IMR-90 (cell line): Measurements from ENCODE around the gene MDH1B. TPM values are rescaled to one million over a fixed set of nuclear protein-coding genes. Genes with fewer than 3 reads are reported as not detected.

Source experiments
- ATAC-seq: fragments of 200-7000 bp; cut with Tn5 transposase; 2 replicates; pipeline ENCODE4 v1.9.1; 2020; ENCODE audit warnings: low read depth, mild to moderate bottlenecking, moderate library complexity
- BruUV-seq: library from RNA; stranded (reverse); fragments of 400-500 nt; replicated peaks from 2 replicates; lab custom pipeline; 2021; lab: Mats Ljungman, UMichigan
- CTCF ChIA-PET: fragments of 300-600 bp; formaldehyde crosslinking; extraction: SDS; loops from one replicate; lab custom pipeline; 2021; ENCODE audit warnings: antibody characterized with exemption; lab: Yijun Ruan, JAX
- POLR2A ChIA-PET: fragments of 300-600 bp; sonication (Branson Sonifier 250); formaldehyde crosslinking; loops from one replicate; lab custom pipeline; 2022; ENCODE audit warnings: antibody characterized with exemption; ENCODE audit not compliant: unreplicated experiment; lab: Charles Lee
- DNase-seq: peaks from one replicate; pipeline ENCODE4 v3.0.0; 2013
- H2AFZ ChIP-seq: replicated peaks from 2 replicates; pipeline ENCODE3; 2013; ENCODE audit warnings: low read length, mild to moderate bottlenecking; ENCODE audit not compliant: poor library complexity
- H2AK5ac ChIP-seq: 2 replicates; pipeline ENCODE4 v1.6.1; 2013; ENCODE audit warnings: low read depth, low read length, inconsistent platforms
- H2AK9ac ChIP-seq: replicated peaks from 2 replicates; pipeline ENCODE3; 2013; ENCODE audit warnings: mild to moderate bottlenecking, low read depth, low read length, moderate library complexity; ENCODE audit not compliant: poor library complexity
- H2BK120ac ChIP-seq: 2 replicates; pipeline ENCODE4 v1.6.1; 2013; ENCODE audit warnings: low read depth, low read length, inconsistent platforms
- H2BK15ac ChIP-seq: 3 replicates; pipeline ENCODE4 v1.6.1; 2013; ENCODE audit warnings: low read depth, low read length, inconsistent platforms
- H2BK20ac ChIP-seq: 2 replicates; pipeline ENCODE4 v1.6.1; 2013; ENCODE audit warnings: low read depth, mild to moderate bottlenecking, inconsistent platforms, low read length, moderate library complexity
- H2BK5ac ChIP-seq: 2 replicates; pipeline ENCODE4 v1.6.1; 2013; ENCODE audit warnings: mild to moderate bottlenecking, low read depth, low read length, inconsistent platforms; ENCODE audit not compliant: poor library complexity, severe bottlenecking
- H3K14ac ChIP-seq: replicated peaks from 2 replicates; pipeline ENCODE4 v1.6.1; 2013; ENCODE audit warnings: low read depth, low read length, inconsistent platforms
- H3K18ac ChIP-seq: 2 replicates; pipeline ENCODE4 v1.6.1; 2013; ENCODE audit warnings: low read depth, low read length, control low read depth
- H3K23ac ChIP-seq: 2 replicates; pipeline ENCODE4 v1.6.1; 2013; ENCODE audit warnings: low read depth, low read length, inconsistent platforms
- H3K27ac ChIP-seq: 2 replicates; pipeline ENCODE4 v1.5.1; 2013; ENCODE audit warnings: mild to moderate bottlenecking, control low read depth, low read length; ENCODE audit not compliant: insufficient read depth
- H3K27me3 ChIP-seq: 2 replicates; pipeline ENCODE4 v1.6.1; 2013; ENCODE audit warnings: low read length; ENCODE audit not compliant: control insufficient read depth, insufficient read depth
- H3K36me3 ChIP-seq: 2 replicates; pipeline ENCODE4 v1.6.1; 2013; ENCODE audit warnings: low read length, mixed read lengths; ENCODE audit not compliant: control insufficient read depth, insufficient read depth
- H3K4ac ChIP-seq: 2 replicates; pipeline ENCODE4 v1.6.1; 2013; ENCODE audit warnings: low read depth, low read length, inconsistent platforms
- H3K4me1 ChIP-seq: 2 replicates; pipeline ENCODE4 v1.6.1; 2013; ENCODE audit warnings: low read length, mixed read lengths; ENCODE audit not compliant: control insufficient read depth, insufficient read depth
- H3K4me2 ChIP-seq: 2 replicates; pipeline ENCODE4 v1.6.1; 2013; ENCODE audit warnings: low read depth, mild to moderate bottlenecking, control low read depth, low read length, moderate library complexity
- H3K4me3 ChIP-seq: 2 replicates; pipeline ENCODE4 v1.5.1; 2013; ENCODE audit warnings: low read depth, mild to moderate bottlenecking, control low read depth, low read length, moderate library complexity; ENCODE audit not compliant: insufficient read depth
- H3K56ac ChIP-seq: 2 replicates; pipeline ENCODE4 v1.6.1; 2013; ENCODE audit warnings: low read length, inconsistent platforms; ENCODE audit not compliant: insufficient read depth; ENCODE audit errors: extremely low read depth
- H3K79me1 ChIP-seq, 2 experiments: 2 replicates each; pipeline ENCODE4 v1.6.1; 2013; ENCODE audit warnings: low read length in 2 of 2, inconsistent platforms in 1 of 2, low read depth in 1 of 2
- H3K9ac ChIP-seq: 2 replicates; pipeline ENCODE4 v1.6.1; 2013; ENCODE audit warnings: low read depth, low read length, control low read depth
- H3K9me1 ChIP-seq: 2 replicates; pipeline ENCODE4 v1.6.1; 2013; ENCODE audit warnings: low read length, inconsistent platforms; ENCODE audit not compliant: insufficient read depth
- H3K9me3 ChIP-seq: 2 replicates; pipeline ENCODE4 v1.6.1; 2013; ENCODE audit warnings: low read length; ENCODE audit not compliant: control insufficient read depth, insufficient read depth
- H4K20me1 ChIP-seq: 2 replicates; pipeline ENCODE4 v1.6.1; 2013; ENCODE audit warnings: low read length, inconsistent platforms; ENCODE audit not compliant: insufficient read depth
- H4K5ac ChIP-seq: 2 replicates; pipeline ENCODE4 v1.6.1; 2013; ENCODE audit warnings: mild to moderate bottlenecking, low read depth, low read length, control low read depth
- H4K8ac ChIP-seq, 2 experiments: 2 replicates each; pipeline ENCODE4 v1.6.1; 2013; ENCODE audit warnings: low read depth in 2 of 2, low read length in 2 of 2, control low read depth in 1 of 2, inconsistent platforms in 1 of 2
- H4K91ac ChIP-seq: 2 replicates; pipeline ENCODE4 v1.6.1; 2013; ENCODE audit warnings: low read depth, low read length, inconsistent platforms; ENCODE audit not compliant: insufficient read depth
- BHLHE40 ChIP-seq: fragments of 150-350 bp; IDR thresholded peaks from 2 replicates; pipeline ENCODE4 v1.6.1; 2016; ENCODE audit warnings: mild to moderate bottlenecking, low read depth, low read length
- CEBPB ChIP-seq: IDR thresholded peaks from 2 replicates; pipeline ENCODE4 v1.6.1; 2012; ENCODE audit warnings: low read depth, low read length, improper control_type of control experiment
- CHD1 ChIP-seq: IDR thresholded peaks from 2 replicates; pipeline ENCODE4 v1.6.1; 2012; ENCODE audit warnings: low read depth, low read length, improper control_type of control experiment
- CTCF ChIP-seq: conservative IDR thresholded peaks from 2 replicates; pipeline ENCODE4 v1.5.1; 2012; ENCODE audit warnings: mild to moderate bottlenecking, low read depth, low read length, improper control_type of control experiment
- ELK1 ChIP-seq: fragments of 150-350 bp; IDR thresholded peaks from 2 replicates; pipeline ENCODE4 v1.6.1; 2016; ENCODE audit warnings: low read depth, mild to moderate bottlenecking, low read length, moderate library complexity, borderline replicate concordance
- FOS ChIP-seq: fragments of 150-350 bp; IDR thresholded peaks from 2 replicates; pipeline ENCODE4 v1.6.1; 2016; ENCODE audit warnings: low read depth, low read length
- MAFK ChIP-seq: IDR thresholded peaks from 2 replicates; pipeline ENCODE4 v1.6.1; 2012; ENCODE audit warnings: low read depth, low read length, improper control_type of control experiment
- MAZ ChIP-seq: IDR thresholded peaks from 2 replicates; pipeline ENCODE4 v1.6.1; 2012; ENCODE audit warnings: low read depth, mild to moderate bottlenecking, low read length, improper control_type of control experiment, moderate library complexity, borderline replicate concordance
- MXI1 ChIP-seq: IDR thresholded peaks from 2 replicates; pipeline ENCODE4 v1.6.1; 2012; ENCODE audit warnings: low read depth, mild to moderate bottlenecking, low read length, moderate library complexity, borderline replicate concordance
- NFE2L2 ChIP-seq: fragments of 150-350 bp; IDR thresholded peaks from 2 replicates; pipeline ENCODE4 v1.6.1; 2016; ENCODE audit warnings: low read depth, mild to moderate bottlenecking, low read length
- POLR2A ChIP-seq: IDR thresholded peaks from 2 replicates; pipeline ENCODE4 v1.6.1; 2012; ENCODE audit warnings: mild to moderate bottlenecking, low read depth, low read length
- RAD21 ChIP-seq: IDR thresholded peaks from 2 replicates; pipeline ENCODE4 v1.6.1; 2012; ENCODE audit warnings: low read length, improper control_type of control experiment
- RCOR1 ChIP-seq: IDR thresholded peaks from 2 replicates; pipeline ENCODE4 v1.6.1; 2012; ENCODE audit warnings: mild to moderate bottlenecking, low read length, improper control_type of control experiment; ENCODE audit not compliant: insufficient replicate concordance
- RFX5 ChIP-seq: IDR thresholded peaks from 2 replicates; pipeline ENCODE4 v1.8.0; 2012; ENCODE audit warnings: low read depth, mild to moderate bottlenecking, low read length, moderate library complexity
- USF2 ChIP-seq: fragments of 150-350 bp; IDR thresholded peaks from 2 replicates; pipeline ENCODE4 v1.6.1; 2017; ENCODE audit warnings: mild to moderate bottlenecking, antibody characterized with exemption, low read length, low read depth
- WGBS, 2 experiments: methylation state at CpG; one replicate each; pipeline versions ENCODE4 v1.1.5 to v1.1.7; 2013; ENCODE audit warnings: missing lambda C conversion rate in 2 of 2; ENCODE audit not compliant: insufficient read length in 1 of 2; ENCODE audit errors: extremely low coverage in 2 of 2; 5-methylcytosine and 5-hydroxymethylcytosine counted together
- dilution Hi-C: fragments of 300-500 bp; cut with HindIII; formaldehyde crosslinking; loops from one replicate; pipeline ENCODE4 v1.14.3; 2018; ENCODE audit warnings: low sequenced_read_pairs; ENCODE audit not compliant: unreplicated experiment
- in situ Hi-C: fragments of 300-500 bp; cut with MboI; formaldehyde crosslinking; loops from 3 replicates; pipeline ENCODE4 v1.14.3; 2019; ENCODE audit warnings: low sequenced_read_pairs, inconsistent platforms, mixed read lengths
- intact Hi-C: fragments of 100-400 bp; cut with micrococcal nuclease; formaldehyde crosslinking; loops from 2 replicates; pipeline ENCODE4 v1.10.0; 2022
- polyA plus RNA-seq, 3 experiments: library from polyadenylated mRNA; depleted of rRNA; stranded (reverse); fragments of >200 nt; gene quantifications; 2 replicates each; pipeline ENCODE4 v1.2.3, GENCODE V29; 2012; ENCODE audit warnings: low replicate concordance in 1 of 3
- total RNA-seq: library from RNA; depleted of rRNA; stranded (reverse); fragments of >200 nt; gene quantifications from 2 replicates; pipeline ENCODE4 v1.2.3, GENCODE V29; 2012

MDH1B gene
- total and polyA plus RNA-seq, 2 of the 4 experiments (the other 2 are of a cell fraction), result 0.38 to 0.54 TPM

GRCh38 chr2:206716623-206717022 is 48.5 kb downstream of the MDH1B start:
- dilution Hi-C loops (no loop called here), intact Hi-C loops (no loop called here), in situ Hi-C loops (no loop called here)
- no peak overlapping the region for H2BK15ac ChIP-seq
- no TSS peak for BruUV-seq
- no peak overlapping the region for H2AK9ac ChIP-seq
- TF ChIP-seq ELK1 (no peak), RFX5 (no peak), CTCF (no peak), NFE2L2 (no peak), MAZ (no peak), CEBPB (no peak), MAFK (no peak), POLR2A (no peak), RCOR1 (no peak), BHLHE40 (no peak), USF2 (no peak), RAD21 (no peak), FOS (no peak), MXI1 (no peak), CHD1 (no peak)
- ChIA-PET POLR2A (no interaction called here), CTCF (no interaction called here)
- no peak overlapping the region for H3K23ac ChIP-seq
- H2AFZ ChIP-seq, result no peak overlapping the region
- no peak overlapping the region for H2AK5ac ChIP-seq
- H3K14ac ChIP-seq, result no peak overlapping the region
- H3K56ac ChIP-seq, result no peak overlapping the region
- H3K27me3 ChIP-seq, result no peaks in the 10 kb centered on the region
- H3K4me3 ChIP-seq, result no peak overlapping the region
- no peaks in the 10 kb centered on the region for H3K79me1 ChIP-seq
- no peak for ATAC-seq
- no peak overlapping the region for H3K4ac ChIP-seq
- no peaks in the 10 kb centered on the region for H3K4me1 ChIP-seq
- H2BK20ac ChIP-seq, result no peak overlapping the region
- no peak overlapping the region for H3K27ac ChIP-seq
- H3K18ac ChIP-seq, result no peak overlapping the region
- H4K5ac ChIP-seq, result no peak overlapping the region
- H4K8ac ChIP-seq, result no peak overlapping the region
- H3K9me3 ChIP-seq, result no peaks in the 10 kb centered on the region
- no CpG with 5 or more reads among the region's 3 CpGs for WGBS, 2 experiments
- no peak overlapping the region for H3K4me2 ChIP-seq
- no peak overlapping the region for H3K9ac ChIP-seq
- no peak overlapping the region for H4K91ac ChIP-seq
- H3K9me1 ChIP-seq, result no peaks in the 10 kb centered on the region
- no peaks in the 10 kb centered on the region for H3K36me3 ChIP-seq
- no peak overlapping the region for H2BK5ac ChIP-seq
- no peaks in the 10 kb centered on the region for H4K20me1 ChIP-seq
- no peak overlapping the region for H2BK120ac ChIP-seq
- no peak for DNase-seq
